Loucy (cell line): ENCODE data around the gene CPEB3.

Source experiments
- CTCF ChIP-seq: fragments of 200-600 bp; sonication (generic); conservative IDR thresholded peaks from 2 replicates; pipeline ENCODE4 v1.5.1; 2014; ENCODE audit warnings: mild to moderate bottlenecking, antibody characterized with exemption, low read length
- EZH2phosphoT487 ChIP-seq: fragments of 200-600 bp; IDR thresholded peaks from 2 replicates; pipeline ENCODE4 v1.6.1; 2018; ENCODE audit warnings: antibody characterized with exemption, mild to moderate bottlenecking, moderate library complexity, borderline replicate concordance

GRCh38 chr10:92304061-92304460, 13.2 kb upstream of the CPEB3 start:
- TF ChIP-seq CTCF, result no peak
- no peak for TF ChIP-seq EZH2phosphoT487
